AG08395 (cell line): ENCODE results near the gene CPNE2.
"Not testable (repeated sequence)": the region's sequence is repeated elsewhere in the genome, so short reads cannot be mapped to it uniquely, and the experiment has no call there.

Source experiments
- DNase-seq: peaks from one replicate; pipeline ENCODE4 v3.0.0; 2012; ENCODE audit warnings: mixed read lengths, low spot score

CPNE2 gene

GRCh38 chr16:57069635-57070370, 22.6 kb upstream of the CPNE2 start:
- DNase-seq = no peak

- no peak for DNase-seq
Measured at GRCh38 chr16:57070424-57070823, 22.0 kb upstream of the CPNE2 start.

DNA sequence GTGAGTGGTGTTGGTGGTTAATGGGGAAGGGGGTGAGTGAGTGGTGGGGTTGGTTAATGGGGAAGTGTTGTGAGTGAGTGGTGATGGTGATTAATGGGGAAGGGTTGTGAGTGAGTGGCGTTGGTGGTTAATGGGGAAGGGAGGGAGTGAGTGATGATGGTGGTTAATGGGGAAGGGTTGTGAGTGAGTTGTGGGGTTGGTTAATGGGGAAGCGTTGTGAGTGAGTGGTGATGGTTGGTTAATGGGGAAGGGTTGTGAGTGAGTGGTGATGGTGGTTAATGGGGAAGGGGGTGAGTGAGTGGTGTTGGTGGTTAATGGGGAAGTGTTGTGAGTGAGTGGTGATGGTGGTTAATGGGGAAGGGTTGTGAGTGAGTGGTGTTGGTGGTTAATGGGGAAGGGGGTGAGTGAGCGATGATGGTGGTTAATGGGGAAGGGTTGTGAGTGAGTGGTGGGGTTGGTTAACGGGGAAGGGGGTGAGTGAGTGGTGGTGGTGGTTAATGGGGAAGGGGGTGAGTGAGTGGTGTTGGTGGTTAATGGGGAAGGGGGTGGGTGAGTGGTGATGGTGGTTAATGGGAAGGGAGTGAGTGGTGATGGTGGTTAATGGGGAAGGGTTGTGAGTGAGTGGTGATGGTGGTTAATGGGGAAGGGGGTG, 21.2 kb upstream of the CPNE2 start:
- not testable (repeated sequence) for DNase-seq

DNA sequence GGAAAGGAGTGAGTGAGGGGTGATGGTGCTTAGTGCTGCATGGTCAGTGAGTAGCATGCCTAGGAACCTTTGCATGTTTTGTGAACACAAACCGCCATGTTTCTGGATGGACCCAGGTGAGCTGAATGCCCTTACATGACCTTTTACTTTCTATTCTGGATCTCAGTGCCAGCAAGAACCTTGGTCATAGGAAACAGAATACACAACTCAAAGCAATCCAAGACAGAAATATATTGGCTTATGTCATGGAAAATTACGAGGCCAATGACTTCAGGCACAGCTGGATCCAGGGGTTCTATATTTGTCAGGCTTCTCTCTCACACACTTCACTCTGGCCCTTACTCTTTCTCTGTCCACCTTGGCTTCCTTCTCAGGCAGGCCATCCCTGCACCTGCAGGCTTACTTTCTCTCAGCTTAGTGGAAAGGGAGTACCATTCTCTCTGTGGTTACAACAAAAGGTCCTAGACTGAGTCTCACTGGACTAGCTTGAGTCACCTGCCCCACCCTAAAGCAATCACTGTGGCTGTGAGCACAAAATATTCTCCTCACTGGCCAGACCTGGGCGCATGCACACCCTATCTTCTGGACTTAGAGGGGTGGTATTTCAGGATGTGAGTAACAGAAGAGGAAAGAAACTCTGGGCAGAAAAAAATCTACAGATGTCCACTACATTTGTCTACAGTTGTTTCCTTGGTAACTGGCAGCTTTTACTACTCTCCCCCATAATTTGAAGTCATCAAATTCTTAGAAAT, 20.4 kb upstream of the CPNE2 start:
- peak; percentile 53 for DNase-seq

GRCh38 chr16:57072616-57073275, 19.6 kb upstream of the CPNE2 start:
- DNase-seq = no peak

DNA sequence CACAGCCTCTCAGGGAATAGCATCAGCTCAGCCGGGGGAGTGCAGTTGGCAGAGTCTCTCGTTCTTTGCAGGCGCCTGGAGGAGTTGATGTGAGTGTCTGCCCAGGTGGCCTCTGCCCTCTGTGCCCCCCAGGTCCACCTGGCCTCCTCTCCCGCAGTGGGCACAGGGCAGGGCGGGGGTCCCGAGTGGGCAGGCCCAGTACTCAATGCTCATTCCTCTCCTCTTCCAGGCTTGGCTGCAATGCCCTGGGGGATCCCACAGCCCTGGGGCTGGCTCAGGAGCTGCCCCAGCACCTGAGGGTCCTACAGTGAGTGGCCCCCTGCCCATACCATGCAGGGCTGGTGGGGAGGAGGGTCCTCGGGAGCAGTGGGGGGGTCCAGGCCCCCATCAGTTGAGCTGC, 14.7 kb upstream of the CPNE2 start:
- DNase-seq = no peak

DNA sequence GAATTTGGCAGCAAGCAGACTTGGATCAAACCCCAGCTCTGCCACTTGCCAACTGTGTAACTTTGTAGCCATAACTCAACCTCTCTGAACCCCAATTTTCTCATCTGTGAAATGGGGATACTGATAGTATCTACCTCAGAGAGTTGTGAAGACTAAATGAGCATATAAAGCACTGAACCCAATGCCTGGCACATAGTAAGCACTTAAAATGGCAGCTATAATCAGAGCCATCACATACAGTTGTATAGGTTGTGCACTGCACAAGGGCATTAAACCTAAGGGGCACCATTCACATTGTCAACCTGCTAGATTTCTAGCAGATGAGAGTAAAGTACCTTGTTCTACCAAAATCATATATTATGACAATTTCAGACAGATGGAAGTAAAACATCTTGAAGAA, 10.6 kb upstream of the CPNE2 start:
- DNase-seq = no peak

DNA sequence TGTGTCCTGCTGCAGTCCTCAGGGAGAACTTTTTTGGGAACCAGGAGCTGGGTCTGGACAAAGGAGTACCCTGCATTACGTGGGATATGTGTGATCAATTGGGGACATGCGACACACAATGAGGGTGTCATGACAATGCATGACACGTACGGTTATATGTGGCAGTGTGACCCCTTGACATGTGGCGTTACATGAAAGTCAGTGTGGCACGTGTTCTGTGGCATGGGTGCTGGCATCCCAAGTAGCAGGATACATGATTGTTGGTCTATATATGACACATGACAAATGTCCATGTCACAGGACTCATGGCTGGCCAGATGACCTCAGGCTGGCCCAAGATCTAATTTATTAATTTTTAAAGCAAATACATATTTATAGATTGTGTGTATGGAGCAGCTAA, 9.7 kb upstream of the CPNE2 start:
- DNase-seq = no peak

DNA sequence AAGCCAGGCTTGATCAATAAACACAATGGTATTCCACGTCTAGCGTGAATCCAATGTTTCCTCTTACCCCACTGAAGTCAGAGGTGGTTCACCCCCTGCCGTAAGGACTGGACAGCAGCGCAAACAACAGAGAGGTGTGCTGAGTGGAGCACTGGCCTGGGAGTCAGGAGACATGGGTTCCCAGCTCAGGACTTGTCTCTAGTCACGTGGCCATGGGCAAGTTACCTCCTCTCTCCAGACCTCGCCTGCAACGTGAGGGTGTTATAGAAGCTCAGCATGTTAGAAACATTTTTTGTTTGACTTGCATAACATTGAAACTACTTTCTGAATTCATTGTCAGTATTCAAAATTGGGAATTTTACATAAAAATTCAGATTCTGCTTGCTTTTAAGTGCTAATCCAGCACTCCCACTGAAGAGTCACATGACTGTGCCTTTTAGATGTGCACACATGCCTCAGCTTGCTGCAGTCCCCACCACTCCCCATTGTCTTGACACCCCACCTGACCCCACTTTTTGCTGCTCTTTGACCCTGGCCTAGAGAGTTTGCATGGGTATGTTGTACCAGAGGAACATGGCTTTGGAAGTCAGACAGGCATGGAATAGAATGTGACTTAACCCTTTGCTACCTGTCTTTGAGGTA, 8.8 kb upstream of the CPNE2 start:
- DNase-seq = no peak

GRCh38 chr16:57084257-57084770, 8.1 kb upstream of the CPNE2 start:
- peak; percentile 89 for DNase-seq

GRCh38 chr16:57084996-57085395, 7.4 kb upstream of the CPNE2 start:
- no peak for DNase-seq

- no peak for DNase-seq
Measured at GRCh38 chr16:57087003-57087402, 5.4 kb upstream of the CPNE2 start.

DNA sequence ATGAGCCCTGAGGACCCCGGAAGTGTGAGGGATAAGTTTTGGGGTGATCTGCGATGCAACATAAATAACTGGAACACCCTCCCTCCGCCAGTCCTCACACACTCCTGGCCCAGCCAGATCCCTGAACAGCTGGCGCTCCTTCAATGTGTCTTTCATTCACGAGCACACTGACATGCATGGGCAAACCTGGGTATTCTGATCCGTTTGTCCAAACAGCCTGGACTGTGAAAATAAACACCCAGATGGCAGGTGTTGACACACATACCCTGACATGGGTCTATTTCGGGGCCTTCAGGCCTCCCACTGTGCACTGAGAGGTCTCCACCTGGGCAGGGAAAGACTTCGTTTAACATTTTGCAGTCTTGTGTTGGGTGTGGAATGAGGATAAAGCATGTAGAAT, 3.0 kb upstream of the CPNE2 start:
- no peak for DNase-seq

DNA sequence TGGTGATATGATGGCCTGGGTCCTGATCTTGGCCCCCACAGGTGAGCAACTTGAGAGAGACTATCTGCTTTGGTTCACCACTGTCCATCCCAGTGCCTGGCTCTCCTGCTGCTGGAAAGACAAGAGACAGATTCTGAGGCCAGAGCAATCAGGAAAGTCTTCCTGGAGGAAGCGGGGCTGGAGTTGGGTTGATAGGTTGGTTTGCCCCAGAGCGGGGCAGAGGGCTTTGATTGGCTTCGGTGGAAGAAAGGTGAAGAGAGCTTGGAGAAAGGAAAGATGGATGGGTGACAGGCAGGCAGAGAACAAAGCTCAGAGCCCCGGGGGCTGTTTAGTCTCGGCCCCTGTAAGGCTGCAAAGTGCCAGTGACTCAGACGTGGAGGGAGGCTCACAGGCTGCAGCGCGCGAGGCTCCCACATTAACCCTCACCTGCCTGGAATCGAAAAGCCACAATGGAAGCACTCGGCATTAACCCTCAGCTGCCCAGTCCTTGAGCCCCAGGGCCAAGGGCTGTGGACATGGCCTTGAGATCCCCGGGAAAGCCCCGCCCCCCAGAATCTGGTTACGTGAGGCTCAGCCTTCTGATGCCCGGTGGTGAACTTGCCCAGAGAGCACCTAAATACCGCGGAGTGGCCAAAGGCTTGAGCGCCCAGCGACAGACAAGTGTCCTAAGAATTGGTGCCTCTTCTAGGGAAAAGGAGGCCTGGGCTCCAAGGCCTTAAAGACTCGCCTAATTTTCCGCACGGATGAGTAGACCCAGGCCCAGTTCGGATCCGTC, 996 bp upstream of the CPNE2 start:
- peak; percentile 56 for DNase-seq

DNA sequence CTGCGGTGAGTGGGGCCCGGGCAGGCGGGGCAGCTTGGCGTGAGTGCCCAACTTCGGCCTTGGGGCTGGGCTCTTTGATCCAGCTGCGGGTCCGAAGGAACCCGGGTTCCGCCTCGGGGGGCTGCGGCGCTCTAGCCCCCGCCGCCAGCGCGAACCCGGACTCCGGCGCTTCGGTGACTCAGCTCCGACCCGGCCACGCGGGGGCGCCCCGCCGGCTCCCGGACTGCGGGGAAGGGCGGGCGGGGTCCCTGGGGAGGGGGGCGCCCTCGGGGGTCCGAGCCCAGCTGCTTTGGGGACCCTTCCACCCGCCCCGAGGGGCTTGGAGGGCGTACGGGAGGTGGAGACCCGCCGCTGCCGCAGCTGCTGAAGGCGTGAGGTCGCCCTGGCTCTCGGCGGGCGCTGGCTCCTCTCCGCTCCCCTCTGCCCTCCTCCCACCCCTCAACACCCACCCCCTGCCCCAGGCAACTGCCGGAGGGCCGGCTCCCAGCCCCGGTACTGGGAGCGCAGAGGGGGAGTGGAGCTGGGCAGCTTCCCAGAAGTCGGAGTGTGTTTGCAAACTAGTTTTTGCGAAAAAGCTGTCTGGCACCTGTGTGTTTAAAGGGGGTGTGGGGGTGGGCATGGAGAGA, 516 bp downstream of the CPNE2 start:
- no peak for DNase-seq

GRCh38 chr16:57093666-57094564, 1.5 kb downstream of the CPNE2 start:
- DNase-seq = no peak

DNA sequence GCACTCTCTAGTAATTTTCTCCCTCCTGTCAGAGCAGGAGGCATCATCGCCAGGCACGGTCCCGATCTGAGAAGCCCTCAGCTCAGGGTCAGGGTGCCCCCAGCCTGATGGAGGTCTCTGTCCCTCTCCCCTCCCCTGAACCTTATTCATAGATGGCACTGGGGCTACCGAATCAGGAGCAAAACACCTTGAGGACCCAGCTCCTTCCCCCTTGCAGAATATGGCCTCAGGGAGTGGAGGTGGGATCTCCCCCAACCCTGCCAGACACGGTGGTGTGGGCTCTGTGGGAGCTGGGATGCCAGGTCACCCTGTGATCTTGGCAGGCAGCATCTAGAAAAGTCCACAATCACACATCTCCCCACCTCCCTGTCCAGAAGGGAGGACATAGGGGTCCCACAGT, 2.5 kb downstream of the CPNE2 start:
- DNase-seq = no peak

DNA sequence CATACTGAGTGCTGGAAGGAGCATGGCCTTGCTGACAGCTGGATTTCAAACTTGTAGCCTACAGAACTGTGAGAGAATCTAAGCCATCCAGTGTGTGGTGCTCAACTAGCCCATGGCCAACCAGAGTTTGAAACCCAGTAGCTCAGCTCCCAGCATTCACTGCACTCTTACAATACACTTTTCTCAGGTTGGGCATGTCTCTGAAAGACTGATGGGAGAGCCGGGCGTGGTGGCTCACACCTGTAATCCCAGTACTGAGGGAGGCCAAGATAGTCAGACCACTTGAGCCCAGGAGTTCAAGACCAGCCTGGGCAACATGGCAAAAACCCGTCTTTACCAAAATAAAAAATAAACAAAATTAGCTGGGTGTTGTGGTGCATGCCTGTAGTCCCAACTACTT, 3.8 kb downstream of the CPNE2 start:
- no peak for DNase-seq

DNA sequence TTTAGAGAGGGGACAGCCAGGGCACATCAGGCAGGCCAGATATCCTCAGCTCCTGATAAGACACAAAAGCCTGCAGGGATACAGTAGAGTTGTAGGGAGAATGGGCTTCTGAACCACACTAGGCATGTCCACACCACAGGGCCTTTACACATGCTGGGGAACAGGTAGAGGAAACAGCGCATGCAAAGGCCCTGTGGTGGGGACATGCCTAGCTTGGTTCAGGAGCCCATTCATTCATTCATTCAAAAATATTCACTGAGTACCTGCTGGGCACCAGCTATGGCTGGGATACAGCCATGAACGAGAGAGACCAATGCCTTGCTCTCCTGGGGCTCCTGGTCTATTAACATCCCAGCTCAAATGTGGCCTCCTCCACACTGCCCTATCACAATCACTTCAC, 4.4 kb downstream of the CPNE2 start:
- no peak for DNase-seq
